GM18519 (cell line): Measurements from ENCODE around the gene PFKFB4.
"Not testable (repeated sequence)": the region's sequence is repeated elsewhere in the genome, so short reads cannot be mapped to it uniquely, and the experiment has no call there.

Experiments used
- ATAC-seq: cut with Tn5 transposase; IDR thresholded peaks from one replicate; pipeline ENCODE4 v1.9.1; 2021; ENCODE audit warnings: mild to moderate bottlenecking, moderate library complexity; ENCODE audit not compliant: unreplicated experiment, low FRiP score

Gene PFKFB4

DNA sequence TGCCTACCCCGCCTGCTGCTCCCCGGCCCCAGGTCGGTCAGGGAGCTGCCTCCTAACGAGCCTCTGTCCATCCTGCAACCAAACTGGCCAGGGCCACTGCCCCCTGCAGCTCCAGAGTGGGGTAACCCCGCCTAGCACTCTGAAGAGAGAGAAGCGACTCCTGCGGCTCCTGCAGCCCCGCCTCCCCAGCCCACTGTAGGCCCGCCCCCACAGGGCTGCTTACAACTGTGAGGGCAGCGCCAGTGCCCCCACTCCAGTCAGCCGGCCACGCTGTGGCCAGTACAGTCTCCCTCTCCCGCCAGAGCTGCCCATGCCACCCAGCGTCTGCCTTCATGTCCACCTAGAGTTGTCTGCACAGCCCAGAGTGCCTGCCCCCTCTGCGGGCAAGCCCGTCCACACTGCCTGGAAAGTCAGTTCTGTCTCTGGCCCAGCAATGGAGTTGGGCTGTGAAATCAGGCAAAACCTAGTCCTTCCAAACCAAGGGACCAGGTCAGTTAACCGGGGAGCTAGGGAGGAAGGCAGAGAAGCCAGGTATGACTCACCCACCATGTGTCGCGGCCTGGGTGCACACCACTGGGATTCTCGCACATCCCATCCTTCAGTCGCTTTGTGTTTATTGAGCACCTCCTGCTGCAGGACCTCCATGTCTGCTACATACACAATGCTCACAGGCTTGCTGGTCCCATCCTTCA is 4.6 kb upstream of the PFKFB4 start:
- ATAC-seq: no peak

DNA sequence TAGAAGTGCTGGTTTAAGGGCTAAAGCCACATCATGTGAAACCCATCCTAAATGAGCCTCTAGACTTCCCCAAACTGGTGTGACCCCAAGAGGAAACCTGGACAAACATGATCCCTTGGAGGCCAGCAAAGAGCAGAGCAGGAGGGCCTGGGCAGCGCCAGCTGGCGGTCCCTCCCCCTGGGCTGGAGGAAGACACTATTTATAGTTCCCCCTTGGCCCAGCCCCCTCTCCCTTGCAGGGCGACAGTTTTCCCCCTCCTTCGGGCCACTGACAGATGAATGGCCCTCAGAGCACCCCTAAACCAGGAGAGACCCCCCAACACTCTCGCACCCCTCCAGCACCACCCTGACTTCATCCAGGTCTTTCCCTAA is 4.0 kb upstream of the PFKFB4 start:
- no peak for ATAC-seq

DNA sequence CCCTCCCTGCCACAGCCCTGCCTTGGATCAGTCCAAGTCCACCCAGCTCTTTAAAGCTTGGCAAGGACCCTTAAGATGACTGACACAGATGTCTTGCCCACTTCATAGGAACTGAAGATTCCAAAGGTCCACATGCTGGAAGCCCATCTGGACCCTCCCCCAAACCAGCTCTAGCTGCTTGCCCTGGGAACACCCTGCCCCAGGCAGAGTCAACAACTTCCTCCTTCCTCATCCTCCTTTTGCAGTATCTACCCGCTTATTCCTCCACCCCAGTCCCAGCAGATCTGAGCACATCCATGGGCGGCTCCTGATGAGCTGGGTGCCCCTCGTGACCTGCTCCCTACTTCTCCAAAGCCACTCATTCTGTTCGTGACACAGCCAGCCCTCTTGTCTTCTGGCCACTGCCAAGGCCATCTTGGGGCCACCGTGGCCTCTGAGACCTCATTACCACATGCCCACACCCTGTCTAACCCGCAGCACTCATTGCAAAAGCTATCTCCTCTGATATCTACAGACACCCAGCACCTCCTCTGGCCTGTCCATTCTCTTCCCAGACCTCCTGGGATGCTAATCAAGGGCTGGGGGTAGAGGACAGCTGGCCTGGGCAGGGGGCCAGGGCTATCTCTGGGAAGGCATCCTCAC is 2.0 kb upstream of the PFKFB4 start:
- no peak for ATAC-seq

DNA sequence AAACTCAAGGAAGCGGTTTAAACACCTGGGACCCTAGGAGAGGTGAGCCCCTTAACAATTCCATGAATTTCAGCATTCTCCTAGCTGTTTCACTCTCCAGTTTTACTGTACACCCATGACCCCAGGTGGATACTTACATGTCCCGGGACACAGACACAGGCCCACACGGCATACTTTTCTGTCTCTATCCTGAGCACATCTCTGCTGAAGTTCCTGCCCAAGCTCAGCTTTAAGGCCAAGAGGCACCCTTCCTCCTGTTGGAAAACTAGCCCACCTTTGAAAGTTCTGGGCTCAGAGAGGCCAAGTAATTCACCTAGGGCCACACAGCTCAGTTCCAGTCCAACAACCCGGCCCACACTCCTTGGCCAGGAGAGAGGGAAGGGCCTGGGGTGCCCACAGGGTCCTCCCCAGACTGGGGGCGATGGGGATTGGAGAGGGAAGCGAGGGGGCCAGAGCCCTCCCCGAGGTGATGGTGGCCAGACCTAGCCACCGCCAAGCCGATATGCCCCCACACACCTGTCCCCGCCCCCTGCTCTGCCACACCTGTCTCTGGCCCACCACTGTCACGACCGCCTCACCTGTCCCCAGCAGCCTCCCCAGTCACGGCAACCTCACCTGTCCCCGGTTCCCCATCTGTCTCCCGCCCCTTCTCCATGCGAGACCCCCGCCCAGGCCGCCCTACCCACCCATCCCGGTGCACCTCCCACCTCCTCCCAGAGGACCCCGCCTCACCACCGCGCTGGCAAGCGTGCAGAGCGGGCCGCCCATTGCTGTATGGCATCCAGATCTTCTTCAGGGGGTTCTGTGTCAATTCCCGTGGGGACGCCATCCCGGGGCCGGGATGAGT is 431 bp downstream of the PFKFB4 start:
- ATAC-seq: no peak

- ATAC-seq: no peak
Measured at GRCh38 chr3:48555231-48555948, 1.2 kb downstream of the PFKFB4 start.

DNA sequence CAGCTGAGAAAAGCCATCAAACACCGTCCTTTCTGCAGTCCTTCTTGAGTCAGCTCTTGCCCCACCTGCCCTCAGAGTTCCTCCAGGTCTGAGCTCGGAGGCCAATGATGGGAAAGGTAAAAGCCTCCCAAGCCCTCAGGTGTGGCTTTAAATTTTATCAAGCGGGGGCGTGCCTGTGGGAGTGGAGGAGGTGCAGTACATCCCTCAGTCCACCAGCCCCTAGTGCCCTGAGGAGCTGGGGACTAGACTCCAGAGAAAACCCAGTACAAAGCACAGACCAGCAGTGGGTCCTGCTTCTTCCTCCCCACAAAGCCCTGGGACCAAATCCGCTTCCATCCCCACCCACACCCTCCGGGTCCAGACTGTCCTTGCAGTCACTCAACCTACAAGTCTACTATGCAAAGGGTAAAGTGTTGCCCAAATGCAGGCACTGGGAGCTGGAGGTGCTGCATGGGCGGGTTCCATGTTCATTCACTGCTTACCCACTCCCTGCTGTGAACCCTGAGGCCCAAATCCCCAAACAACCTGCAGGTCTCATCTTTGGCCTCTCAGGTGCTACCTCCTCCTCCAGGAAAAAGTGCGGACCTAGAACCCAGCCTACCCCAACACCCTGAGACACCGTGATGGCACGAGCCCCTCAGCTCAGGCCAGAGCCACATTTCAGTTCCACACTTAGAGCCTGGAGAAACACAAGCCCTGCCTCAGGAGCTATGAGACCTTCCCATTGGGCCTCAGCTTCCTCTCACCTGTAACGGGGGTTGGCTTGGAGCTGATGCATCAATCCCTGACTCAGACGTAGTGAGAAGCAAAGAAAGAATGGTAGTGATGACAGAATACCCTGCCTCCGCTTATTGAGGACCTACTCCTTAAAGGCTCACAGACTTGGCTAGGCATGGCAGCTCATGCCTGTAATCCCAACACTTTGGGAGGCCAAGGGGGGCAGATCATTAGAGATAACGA is 2.4 kb downstream of the PFKFB4 start:
- ATAC-seq: no peak

DNA sequence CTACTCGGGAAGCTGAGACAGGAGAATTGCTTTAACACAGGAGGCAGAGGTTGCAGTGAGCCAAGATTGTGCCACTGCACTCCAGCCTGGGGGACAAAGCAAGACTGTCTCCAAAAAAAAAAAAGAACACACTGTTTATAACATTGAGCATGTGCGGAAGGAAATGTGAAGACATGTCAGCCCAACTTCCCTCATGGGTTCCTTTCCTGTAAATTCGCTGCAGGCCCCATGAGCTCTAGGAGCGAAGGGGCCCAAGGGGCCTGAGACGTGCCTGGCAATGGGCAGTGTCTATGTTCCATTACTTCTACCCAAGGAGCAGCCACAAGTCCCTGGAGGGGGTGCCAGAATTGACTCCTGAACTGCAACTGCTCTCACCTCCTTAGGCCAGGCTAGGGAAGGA is 3.2 kb downstream of the PFKFB4 start:
- no peak for ATAC-seq

DNA sequence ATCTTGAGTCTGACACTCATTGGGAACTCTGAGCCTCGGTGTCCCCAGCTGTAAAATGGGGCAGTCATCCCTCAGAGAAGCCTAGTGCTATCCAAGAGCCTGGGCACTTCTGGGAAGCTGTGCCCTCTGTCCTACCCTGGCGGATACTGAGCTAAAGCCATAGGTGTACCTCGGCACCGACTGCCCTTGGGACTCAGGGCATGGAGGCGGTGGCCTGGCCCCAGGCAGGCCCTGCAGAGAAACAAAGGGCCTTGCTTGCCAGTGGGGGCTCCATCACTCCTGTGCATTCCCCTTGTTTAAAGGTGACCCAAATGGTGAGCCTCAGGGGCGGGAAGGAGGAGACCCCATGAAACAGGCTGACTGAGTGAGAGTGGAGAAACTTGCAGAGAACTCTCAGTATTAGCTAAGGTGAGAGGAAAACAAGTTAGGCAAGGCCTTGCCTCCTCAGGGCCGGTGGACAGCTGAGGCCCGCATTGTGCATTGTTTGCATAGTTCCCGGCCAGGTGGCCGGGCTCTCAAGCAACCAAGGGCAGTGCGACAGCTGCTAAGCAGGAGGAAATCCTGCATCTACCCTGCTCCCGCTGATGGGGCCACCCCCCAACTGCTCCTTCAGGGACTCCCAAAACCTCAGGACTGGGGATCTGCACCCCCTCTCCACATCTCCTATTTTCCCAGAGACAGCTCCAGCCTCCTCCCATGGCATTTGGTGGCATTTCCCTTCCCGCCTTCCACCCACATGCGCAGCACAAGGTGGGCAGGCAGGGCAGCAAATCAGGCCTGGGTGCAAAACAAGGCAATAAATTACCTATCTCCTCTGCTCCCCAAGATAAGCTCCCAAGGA is 4.3 kb downstream of the PFKFB4 start:
- ATAC-seq: no peak

DNA sequence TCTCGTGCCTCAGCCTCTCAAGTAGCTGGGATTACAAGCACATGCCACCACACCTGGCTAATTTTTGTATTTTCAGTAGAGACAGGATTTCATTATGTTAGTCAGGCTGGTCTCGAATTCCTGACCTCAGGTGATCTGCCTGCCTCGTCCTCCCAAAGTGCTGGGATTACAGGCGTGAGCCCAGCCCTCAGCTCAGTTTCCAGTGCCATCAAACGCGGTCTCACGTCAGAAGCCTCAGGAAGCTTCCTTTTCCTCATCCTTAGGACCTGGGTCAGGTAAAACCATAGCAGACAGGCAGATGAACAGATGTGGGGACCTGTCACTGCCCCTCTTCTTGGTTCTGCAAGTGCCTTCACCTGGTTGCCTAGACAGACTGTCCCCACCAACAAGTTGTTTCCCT is 5.0 kb downstream of the PFKFB4 start:
- not testable (repeated sequence) for ATAC-seq

DNA sequence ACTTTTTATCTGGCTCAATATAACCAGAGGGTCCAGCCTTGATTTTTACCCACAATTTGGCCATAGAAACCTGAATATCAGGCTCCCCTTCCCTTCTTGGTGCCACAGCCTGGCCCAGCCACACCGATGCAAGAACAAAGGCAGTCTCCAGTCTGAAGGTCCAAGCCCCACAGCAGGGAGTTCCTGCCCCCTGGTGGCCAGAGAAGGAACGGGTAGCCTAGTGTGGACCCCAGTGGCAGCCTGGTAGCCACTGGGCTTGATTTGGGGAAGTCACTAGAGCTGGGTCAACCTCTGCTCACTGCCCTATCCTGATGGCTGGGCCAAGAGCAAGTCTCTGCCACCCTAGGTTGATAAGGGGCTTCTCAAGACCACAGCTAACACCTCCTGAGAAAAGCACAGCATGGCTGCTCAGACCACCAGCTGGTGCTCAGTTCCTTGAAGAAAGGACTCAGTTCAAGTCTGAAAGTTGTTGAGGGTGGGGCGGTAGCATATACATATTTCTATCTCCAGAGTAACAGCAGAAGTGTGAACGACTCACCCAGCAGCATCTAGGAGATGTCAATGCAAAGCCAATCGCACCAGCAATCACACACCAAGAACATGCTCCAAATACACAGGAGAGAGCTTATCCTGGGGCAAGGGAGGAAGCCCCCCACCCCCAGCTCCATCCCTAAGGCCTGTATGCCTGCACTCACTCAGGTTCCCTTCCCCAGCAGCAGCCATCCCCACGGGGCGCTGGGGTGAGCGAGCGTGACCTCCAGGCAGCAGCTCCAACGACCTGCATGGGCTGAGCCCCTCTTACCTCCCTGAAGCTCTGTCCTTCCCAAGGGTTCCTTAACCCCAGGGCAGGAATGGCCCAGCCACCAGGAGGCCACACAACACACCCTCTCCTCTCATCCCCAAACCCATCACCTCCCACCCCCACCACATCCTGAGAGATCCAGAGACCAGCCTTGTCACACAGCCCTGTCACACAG is 7.6 kb downstream of the PFKFB4 start:
- ATAC-seq: no peak

GRCh38 chr3:48548126-48548525 is 8.5 kb downstream of the PFKFB4 start:
- ATAC-seq: no peak

- ATAC-seq: no peak
Measured at GRCh38 chr3:48546203-48546829, 10.3 kb downstream of the PFKFB4 start.

DNA sequence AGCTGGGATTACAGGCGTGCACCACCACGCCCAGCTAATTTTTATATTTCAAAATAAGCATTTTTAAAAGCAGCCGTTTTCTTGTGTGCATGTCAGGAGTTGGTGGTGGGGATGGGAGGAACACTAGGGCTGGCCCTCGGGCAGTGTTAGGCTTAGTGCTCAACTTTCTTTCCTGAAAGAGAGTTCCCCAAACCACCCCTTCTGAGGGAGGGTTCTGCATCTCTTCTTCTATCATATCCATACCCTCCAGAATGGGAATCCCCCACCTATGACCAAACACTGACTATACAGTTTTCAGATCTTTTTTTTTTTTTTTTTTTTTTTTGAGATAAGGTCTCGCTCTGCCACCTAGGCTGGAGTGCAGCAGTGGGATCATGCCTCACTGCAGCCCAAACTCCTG is 12.5 kb downstream of the PFKFB4 start:
- ATAC-seq: no peak

DNA sequence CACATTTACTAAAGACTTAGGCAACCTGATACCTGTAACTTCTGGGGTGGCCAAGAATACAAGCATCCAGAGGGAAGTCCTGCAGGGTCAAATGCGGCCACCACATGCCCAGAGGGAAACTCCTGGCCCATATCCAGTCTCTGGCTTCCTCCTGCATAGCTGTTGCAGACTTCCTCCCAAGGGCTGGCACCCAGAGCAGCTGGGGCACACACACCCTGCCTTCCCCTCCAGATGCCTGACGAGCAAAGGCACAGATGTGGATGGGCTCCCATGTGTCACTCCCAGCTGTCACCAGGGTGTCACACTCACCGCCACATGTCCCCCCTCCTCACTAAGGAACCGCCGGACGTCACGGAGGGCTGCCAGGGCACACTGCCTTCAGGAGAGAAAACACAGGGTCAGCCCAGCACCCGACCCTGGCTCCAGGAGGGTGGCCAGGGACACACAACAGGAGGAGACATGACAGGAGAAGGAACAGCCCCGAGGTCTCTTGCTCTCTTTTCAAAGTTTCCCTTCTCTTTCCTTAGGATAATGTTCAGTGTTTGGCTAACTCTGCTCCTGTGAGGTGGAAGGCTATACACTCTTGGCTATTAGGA is 13.2 kb downstream of the PFKFB4 start:
- no peak for ATAC-seq

- ATAC-seq: no peak
Measured at GRCh38 chr3:48538451-48538850, 18.2 kb downstream of the PFKFB4 start.

DNA sequence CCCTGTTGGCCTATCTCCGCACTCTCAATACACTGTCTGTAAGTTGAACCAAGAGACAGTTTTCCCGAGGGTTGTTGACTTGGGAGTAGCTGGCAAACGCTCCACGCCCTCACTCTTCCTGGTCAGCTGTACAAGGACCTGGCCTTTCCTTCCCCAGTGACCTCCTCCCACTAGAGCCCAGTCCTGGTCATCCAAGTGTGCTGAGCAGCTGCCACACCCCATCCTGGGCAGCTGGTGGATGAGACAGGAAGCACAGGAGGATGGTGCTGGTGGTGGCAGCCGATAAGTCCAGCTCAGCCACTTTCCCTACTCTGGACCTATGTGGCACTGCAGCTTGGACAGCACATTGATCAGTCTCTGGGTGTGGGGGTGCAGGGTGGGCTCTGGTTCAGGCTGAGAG is 19.8 kb downstream of the PFKFB4 start:
- ATAC-seq: no peak

DNA sequence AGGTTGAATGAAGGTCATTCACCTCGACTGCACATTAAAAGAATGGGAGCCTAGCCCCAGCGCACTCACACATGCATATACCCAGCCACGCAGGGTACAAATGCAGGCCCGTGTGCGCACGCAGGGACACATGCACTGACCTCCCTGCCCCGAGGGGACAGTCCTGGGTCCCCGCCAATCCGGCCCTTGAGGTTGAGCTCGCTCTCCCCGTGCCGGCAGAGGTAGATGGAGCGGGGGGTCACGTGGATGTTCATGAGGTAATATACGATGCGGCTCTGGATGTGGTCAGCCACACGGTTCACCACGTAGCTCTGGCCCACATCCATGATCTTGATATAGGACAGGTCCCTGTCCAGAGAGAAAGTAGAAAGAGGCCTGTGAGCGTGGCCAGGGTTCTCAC is 20.5 kb downstream of the PFKFB4 start:
- ATAC-seq: no peak
